GM12878 (cell line): ENCODE measurements around the gene GJA9. TPM values are rescaled to one million over a fixed set of nuclear protein-coding genes. Genes with fewer than 3 reads are reported as not detected.

Experiments
- ATAC-seq: fragments of 200-7000 bp; cut with Tn5 transposase; 3 replicates; pipeline ENCODE4 v1.9.1; 2020; ENCODE audit warnings: mild to moderate bottlenecking, moderate library complexity
- BruUV-seq: library from RNA; stranded (reverse); fragments of 400-500 nt; replicated peaks from 2 replicates; lab custom pipeline; 2021; lab: Mats Ljungman, UMichigan
- CTCF ChIA-PET: fragments of 300-600 bp; sonication (Branson Sonifier 250); formaldehyde crosslinking; extraction: SDS; loops from one replicate; lab custom pipeline; 2021; ENCODE audit warnings: inconsistent platforms; lab: Yijun Ruan, JAX
- POLR2A ChIA-PET: fragments of 350-600 bp; formaldehyde crosslinking; extraction: SDS; loops from one replicate; lab custom pipeline; 2021; ENCODE audit warnings: inconsistent platforms; lab: Charles Lee
- RAD21 ChIA-PET: fragments of 300-600 bp; sonication (Branson Sonifier 250); formaldehyde crosslinking; loops from one replicate; lab custom pipeline; 2023; ENCODE audit warnings: antibody characterized with exemption; ENCODE audit not compliant: unreplicated experiment; lab: Charles Lee
- SMC1A ChIA-PET: fragments of 300-600 bp; sonication (Branson Sonifier 250); formaldehyde crosslinking; loops from one replicate; lab custom pipeline; 2023; ENCODE audit not compliant: unreplicated experiment, uncharacterized antibody; lab: Charles Lee
- DNase-seq: peaks from one replicate; pipeline ENCODE4 v3.0.0-alpha.2; 2011; ENCODE audit warnings: low read depth, low spot score
- FAIRE-seq: peaks from 3 replicates; lab custom pipeline; 2011; peaks lifted over from hg19 to GRCh38; lab: Jason Lieb, UNC
- H2AFZ ChIP-seq: 2 replicates; pipeline ENCODE4 v1.6.0; 2011; ENCODE audit warnings: low read depth, low read length, control low read depth; ENCODE audit not compliant: control insufficient read depth
- H3K27ac ChIP-seq: 2 replicates; pipeline ENCODE4 v1.5.1; 2011; ENCODE audit warnings: control low read depth; ENCODE audit not compliant: control insufficient read depth, insufficient read depth
- H3K27me3 ChIP-seq, 2 experiments: replicated peaks in 1 of 2; 2 replicates each; pipeline versions ENCODE4 v1.6.0 to v1.6.1; 2011; ENCODE audit warnings: low read length in 1 of 2; ENCODE audit not compliant: control insufficient read depth in 2 of 2, insufficient read depth in 2 of 2
- H3K36me3 ChIP-seq, 2 experiments: 2 replicates each; pipeline ENCODE4 v1.5.1; 2011; ENCODE audit warnings: low read length in 1 of 2; ENCODE audit not compliant: control insufficient read depth in 2 of 2, insufficient read depth in 2 of 2
- H3K4me1 ChIP-seq: 2 replicates; pipeline ENCODE4 v1.6.1; 2011; ENCODE audit warnings: mild to moderate bottlenecking, low read length, moderate library complexity, mixed read lengths; ENCODE audit not compliant: control insufficient read depth, insufficient read depth
- H3K4me2 ChIP-seq: 2 replicates; pipeline ENCODE4 v1.6.0; 2011; ENCODE audit warnings: control low read depth; ENCODE audit not compliant: control insufficient read depth, insufficient read depth
- H3K4me3 ChIP-seq: fragments of 200-600 bp; sonication (generic); 2 replicates; pipeline ENCODE4 v1.5.1; 2016
- H3K79me2 ChIP-seq: 2 replicates; pipeline ENCODE4 v1.6.0; 2011; ENCODE audit warnings: low read length; ENCODE audit not compliant: control insufficient read depth, insufficient read depth
- H3K9ac ChIP-seq: 2 replicates; pipeline ENCODE4 v1.8.0; 2011; ENCODE audit warnings: low read length, control low read depth, mixed read lengths; ENCODE audit not compliant: control insufficient read depth, insufficient read depth
- H3K9me3 ChIP-seq: replicated peaks from 3 replicates; pipeline ENCODE4 v1.5.1; 2011; ENCODE audit warnings: mild to moderate bottlenecking, low read length; ENCODE audit not compliant: control insufficient read depth, insufficient read depth
- H4K20me1 ChIP-seq: 2 replicates; pipeline ENCODE4 v1.6.0; 2011; ENCODE audit not compliant: control insufficient read depth, insufficient read depth
- ATF7 ChIP-seq: fragments of 450-650 bp; IDR thresholded peaks from 2 replicates; pipeline ENCODE4 v1.6.1; 2016; ENCODE audit warnings: low read depth, mild to moderate bottlenecking
- BCL3 ChIP-seq: IDR thresholded peaks from 2 replicates; pipeline ENCODE4 v1.6.1; 2011; ENCODE audit warnings: borderline replicate concordance, low read depth, mild to moderate bottlenecking, moderate library complexity, low read length; ENCODE audit not compliant: insufficient read depth, poor library complexity, severe bottlenecking
- E2F8 ChIP-seq: fragments of 450-650 bp; IDR thresholded peaks from 2 replicates; pipeline ENCODE4 v1.6.1; 2018; ENCODE audit warnings: mild to moderate bottlenecking, low read depth, moderate library complexity; ENCODE audit not compliant: partially characterized antibody
- FOS ChIP-seq: IDR thresholded peaks from 3 replicates; pipeline ENCODE4 v1.6.1; 2011; ENCODE audit warnings: borderline replicate concordance; ENCODE audit not compliant: insufficient read length; ENCODE audit errors: extremely low read depth
- MTA3 ChIP-seq: IDR thresholded peaks from 2 replicates; pipeline ENCODE4 v1.6.1; 2012; ENCODE audit warnings: low read length, inconsistent platforms, borderline replicate concordance
- NFYA ChIP-seq: IDR thresholded peaks from 2 replicates; pipeline ENCODE4 v1.6.1; 2011; ENCODE audit warnings: low read depth, mild to moderate bottlenecking, low read length, improper control_type of control experiment, borderline replicate concordance
- NR2C1 ChIP-seq: fragments of 450-650 bp; IDR thresholded peaks from 2 replicates; pipeline ENCODE4 v1.6.1; 2017; ENCODE audit warnings: antibody characterized with exemption, mild to moderate bottlenecking, moderate library complexity
- REST ChIP-seq: IDR thresholded peaks from 2 replicates; pipeline ENCODE4 v1.6.1; 2012; ENCODE audit warnings: mild to moderate bottlenecking, low read depth, low read length
- TARDBP ChIP-seq: IDR thresholded peaks from 2 replicates; pipeline ENCODE4 v1.6.1; 2016; ENCODE audit warnings: borderline replicate concordance
- ZNF622 ChIP-seq: fragments of 450-650 bp; IDR thresholded peaks from 2 replicates; pipeline ENCODE4 v1.6.1; 2017; ENCODE audit warnings: mild to moderate bottlenecking, inconsistent platforms
- WGBS: methylation state at CpG from one replicate; pipeline ENCODE4 v1.1.6; 2016; ENCODE audit warnings: low lambda C conversion rate; ENCODE audit not compliant: insufficient replicate concordance, insufficient coverage; ENCODE audit errors: missing lambda C conversion rate; 5-methylcytosine and 5-hydroxymethylcytosine counted together
- in situ Hi-C: fragments of 300-500 bp; cut with MboI; formaldehyde crosslinking; loops from 9 replicates; pipeline ENCODE4 v1.14.3; 2018; ENCODE audit warnings: mixed read lengths
- intact Hi-C: fragments of 100-400 bp; cut with micrococcal nuclease; formaldehyde crosslinking; loops from one replicate; pipeline ENCODE4 v1.14.2; 2022; ENCODE audit not compliant: unreplicated experiment
- polyA plus RNA-seq, 11 experiments: library from polyadenylated mRNA; depleted of rRNA in 4 of 11; unstranded in 6 of 11; stranded (reverse) in 5 of 11; fragments of >200 nt; fragmentation: Nextera tagmentation in 4 of 11; fragmentation: Illumina TruSeq in 1 of 11; extraction: Ambion mirVana in 4 of 11; extraction: Trizol in 1 of 11; gene quantifications; 1 replicate in 1 of 11; 2 replicates in 10 of 11; pipeline versions ENCODE4 v1.2.1 to v1.2.3, GENCODE V29; 2011 to 2016; ENCODE audit warnings: inconsistent platforms in 2 of 11, missing spikeins in 2 of 11, low read depth in 1 of 11
- total RNA-seq, 4 experiments: library from RNA; depleted of rRNA in 3 of 4; stranded (reverse); fragments of >200 nt in 3 of 4; fragmentation: Illumina TruSeq in 1 of 4; extraction: Trizol in 1 of 4; gene quantifications; 2 replicates each; pipeline versions ENCODE4 v1.2.1 to v1.2.3, GENCODE V29; 2013 to 2021

Gene GJA9
- total and polyA plus RNA-seq, 10 of the 15 experiments (the other 5 are each of a cell fraction or from before 2014, with no cell fraction given) = 0.13 TPM; not detected in 9

DNA sequence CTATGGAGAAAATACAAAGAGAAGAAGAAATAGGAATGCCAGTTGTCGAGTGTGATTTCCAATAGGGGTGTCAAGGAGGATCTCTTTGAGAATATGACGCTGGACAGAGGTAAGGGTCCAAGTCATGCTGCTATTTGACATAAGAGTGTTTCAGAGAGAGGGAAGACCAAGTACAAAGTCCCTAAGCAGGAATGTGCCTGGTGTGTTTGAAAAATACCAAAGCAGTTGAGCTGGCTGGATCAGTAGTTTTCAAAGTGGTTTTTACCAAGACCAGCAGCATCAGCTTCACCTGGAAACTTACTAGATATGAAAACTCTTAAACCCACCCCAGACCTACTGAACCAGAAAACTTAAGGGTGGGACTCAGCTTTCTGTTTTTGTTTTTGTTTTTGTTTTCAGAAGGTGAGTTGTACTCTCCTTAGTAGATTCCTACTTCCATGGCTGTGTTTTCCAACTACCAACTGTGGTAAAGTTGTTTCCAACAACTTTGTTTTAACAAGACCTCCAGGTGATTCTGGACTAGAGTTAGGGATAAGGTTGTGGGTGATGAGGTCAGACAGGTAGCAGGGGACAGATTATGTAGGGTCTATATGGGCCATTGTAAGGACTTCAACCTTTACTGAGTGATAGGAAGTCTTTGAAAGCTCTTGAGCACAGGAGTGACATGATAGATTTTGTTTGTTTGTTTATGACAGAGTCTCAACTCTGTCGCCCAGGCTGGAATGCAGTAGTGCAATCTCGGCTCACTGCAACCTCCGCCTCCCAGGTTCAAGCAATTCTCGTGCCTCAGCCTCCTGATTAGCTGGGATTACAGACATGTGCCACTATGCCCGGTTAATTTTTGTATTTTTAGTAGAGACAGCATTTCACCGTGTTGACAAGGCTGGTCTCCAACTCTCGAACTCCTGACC, 7.3 kb upstream of the GJA9 start:
- no peak overlapping the region for H3K9ac ChIP-seq
- ChIA-PET CTCF (no interaction called here), SMC1A (interaction anchor here (1.0 kb wide), 1 partner anchor 13 kb away, joined by 4 read pairs; no protein-coding TSS in a partner anchor)
- in situ Hi-C loops = no loop called here
- no peak for DNase-seq
- no peaks in the 10 kb centered on the region for H3K9me3 ChIP-seq
- no peaks in the 10 kb centered on the region for H3K27me3 ChIP-seq
- no peak for FAIRE-seq
- no peak overlapping the region for H3K27ac ChIP-seq
- no peaks in the 10 kb centered on the region for H3K36me3 ChIP-seq
- H4K20me1 ChIP-seq = no peaks in the 10 kb centered on the region
- no peak overlapping the region for H3K4me3 ChIP-seq
- no peak overlapping the region for H3K4me2 ChIP-seq
- no TSS peak for BruUV-seq
- intact Hi-C loops = no loop called here
- TF ChIP-seq TARDBP = no peak
- no peak for TF ChIP-seq REST
- TF ChIP-seq NR2C1 = no peak
- no peak for TF ChIP-seq MTA3
- TF ChIP-seq ATF7 = no peak
- TF ChIP-seq E2F8 = no peak
- TF ChIP-seq NFYA = no peak
- TF ChIP-seq BCL3 = no peak
- no peak for TF ChIP-seq FOS
- TF ChIP-seq ZNF622 = no peak
- TF ChIP-seq, all 136 proteins: peak for 0
- no peaks in the 10 kb centered on the region for H3K4me1 ChIP-seq
- H2AFZ ChIP-seq = no peak overlapping the region
- whole genome bisulfite sequencing = 81% methylated on average over 9 of the region's 9 CpGs
- ChIA-PET RAD21 (interaction anchor here (0.5 to 1.0 kb wide), 2 partner anchors 203 to 988 kb away, joined by 3 read pairs; no protein-coding TSS in a partner anchor), POLR2A (no interaction called here)
- no peak for ATAC-seq
- H3K79me2 ChIP-seq = no peaks in the 10 kb centered on the region
